PC-9 (cell line): ENCODE measurements around the gene MYO18A. TPM values are rescaled to one million over a fixed set of nuclear protein-coding genes. Genes with fewer than 3 reads are reported as not detected.

ENCODE experiments used
- BruUV-seq: library from RNA; stranded (reverse); fragments of 400-500 nt; replicated peaks from 2 replicates; lab custom pipeline; 2021; lab: Mats Ljungman, UMichigan
- CTCF ChIA-PET: fragments of 300-600 bp; sonication (Branson Sonifier 250); formaldehyde crosslinking; loops from one replicate; lab custom pipeline; 2022; ENCODE audit warnings: antibody characterized with exemption; lab: Charles Lee
- POLR2A ChIA-PET: fragments of 300-600 bp; sonication (Branson Sonifier 250); formaldehyde crosslinking; loops from one replicate; lab custom pipeline; 2022; ENCODE audit warnings: antibody characterized with exemption; ENCODE audit not compliant: unreplicated experiment; lab: Charles Lee
- DNase-seq, 2 experiments: peaks; one replicate each; pipeline versions ENCODE4 v3.0.0 to v3.0.0-alpha.2; 2015 to 2022; ENCODE audit warnings: mixed read lengths in 1 of 2
- H2AFZ ChIP-seq: fragments of 200-600 bp; sonication (generic); 2 replicates; pipeline ENCODE4 v1.8.1; 2017; ENCODE audit warnings: antibody characterized with exemption
- H3F3A ChIP-seq: fragments of 200-600 bp; sonication (generic); 2 replicates; pipeline ENCODE4 v1.8.1; 2017; ENCODE audit warnings: antibody characterized with exemption, mild to moderate bottlenecking, low read depth; ENCODE audit not compliant: insufficient read depth
- H3K27ac ChIP-seq: fragments of 200-600 bp; sonication (generic); 2 replicates; pipeline ENCODE4 v1.6.1; 2016; ENCODE audit warnings: mixed run types
- H3K27me3 ChIP-seq: fragments of 200-600 bp; sonication (generic); 2 replicates; pipeline ENCODE4 v1.6.1; 2016; ENCODE audit warnings: low read depth, mixed run types; ENCODE audit not compliant: insufficient read depth
- H3K36me3 ChIP-seq: fragments of 200-600 bp; sonication (generic); 2 replicates; pipeline ENCODE4 v1.6.1; 2016; ENCODE audit warnings: low read depth, mixed run types
- H3K4me1 ChIP-seq: fragments of 200-600 bp; sonication (generic); replicated peaks from 2 replicates; pipeline ENCODE4 v1.6.1; 2016; ENCODE audit warnings: mixed run types; ENCODE audit not compliant: insufficient read depth
- H3K4me2 ChIP-seq: fragments of 200-600 bp; sonication (generic); 2 replicates; pipeline ENCODE4 v1.6.1; 2017; ENCODE audit warnings: mixed run types
- H3K4me3 ChIP-seq: fragments of 200-600 bp; sonication (generic); 2 replicates; pipeline ENCODE4 v1.6.1; 2016; ENCODE audit warnings: mixed run types
- H3K79me2 ChIP-seq: fragments of 200-600 bp; sonication (generic); 2 replicates; pipeline ENCODE4 v1.6.1; 2017; ENCODE audit warnings: low read depth, mixed run types
- H3K9me2 ChIP-seq: fragments of 200-600 bp; sonication (generic); 2 replicates; pipeline ENCODE4 v1.8.1; 2017; ENCODE audit warnings: mild to moderate bottlenecking; ENCODE audit not compliant: insufficient read depth
- H3K9me3 ChIP-seq: fragments of 200-600 bp; sonication (generic); 2 replicates; pipeline ENCODE4 v1.8.1; 2016; ENCODE audit warnings: low read depth; ENCODE audit not compliant: insufficient read depth
- H4K20me1 ChIP-seq: fragments of 200-600 bp; sonication (generic); 2 replicates; pipeline ENCODE4 v1.8.1; 2017; ENCODE audit not compliant: insufficient read depth
- EZH2 ChIP-seq: fragments of 200-600 bp; sonication (generic); IDR thresholded peaks from 2 replicates; pipeline ENCODE4 v1.8.0; 2017; ENCODE audit warnings: antibody characterized with exemption, low read depth
- intact Hi-C: fragments of 100-400 bp; cut with micrococcal nuclease; formaldehyde crosslinking; loops from one replicate; pipeline ENCODE4 v1.10.0; 2022; ENCODE audit not compliant: unreplicated experiment
- total RNA-seq: library from RNA; stranded (reverse); gene quantifications from 2 replicates; pipeline ENCODE4 v1.2.3, GENCODE V29; 2021
- TF ChIP-seq, protein P1 (sequence below): fragments of 200-600 bp; sonication (generic); conservative IDR thresholded peaks from 2 replicates; pipeline ENCODE4 v1.6.1; 2017; ENCODE audit warnings: mixed run types, antibody characterized with exemption, mild to moderate bottlenecking, moderate library complexity

Gene MYO18A
- total RNA-seq, 1 experiment from 2014 or later, result 150 TPM

DNA sequence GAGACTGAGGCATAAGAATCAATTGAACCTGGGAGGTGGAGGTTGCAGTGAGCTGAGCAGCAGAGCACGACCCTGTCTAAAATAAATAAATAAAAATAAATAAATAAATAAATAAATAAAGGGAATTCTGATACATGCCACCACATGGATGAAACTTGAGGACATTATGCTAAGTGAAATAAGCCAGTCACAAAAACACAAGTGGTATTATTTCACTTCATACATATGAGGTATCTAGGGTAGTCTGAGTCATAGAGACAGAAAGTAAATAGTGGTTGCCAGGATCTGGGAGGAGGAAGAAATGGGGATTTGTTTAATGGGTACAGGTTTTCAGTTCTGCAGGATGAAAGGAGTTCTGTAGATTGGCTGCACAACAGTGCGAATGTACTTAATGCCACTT, 120.9 kb downstream of the MYO18A start:
- CTCF ChIA-PET, result interaction anchor here (0.6 kb wide), 1 partner anchor 702 kb away, joined by 3 read pairs; no protein-coding TSS in a partner anchor
- H3K4me3 ChIP-seq, result no peak overlapping the region
- no peak overlapping the region for H3K4me2 ChIP-seq
- H3K27ac ChIP-seq, result no peak overlapping the region
- intact Hi-C loops, result no loop called here
- BruUV-seq, result no TSS peak
- H3K9me3 ChIP-seq, result no peaks in the 10 kb centered on the region
- no peaks in the 10 kb centered on the region for H3K79me2 ChIP-seq
- no peaks in the 10 kb centered on the region for H3K9me2 ChIP-seq
- H3K4me1 ChIP-seq, result peaks cover 6% of the 10 kb centered on the region; the same call in 1 of the 2 replicates
- DNase-seq, result peak in 1 of 2 experiments; percentile 70
- no peaks in the 10 kb centered on the region for H3K36me3 ChIP-seq
- H3F3A ChIP-seq, result no peaks in the 10 kb centered on the region
- H2AFZ ChIP-seq, result no peak overlapping the region
- H3K27me3 ChIP-seq, result no peaks in the 10 kb centered on the region
- H4K20me1 ChIP-seq, result no peaks in the 10 kb centered on the region
- TF ChIP-seq, protein P1, sequence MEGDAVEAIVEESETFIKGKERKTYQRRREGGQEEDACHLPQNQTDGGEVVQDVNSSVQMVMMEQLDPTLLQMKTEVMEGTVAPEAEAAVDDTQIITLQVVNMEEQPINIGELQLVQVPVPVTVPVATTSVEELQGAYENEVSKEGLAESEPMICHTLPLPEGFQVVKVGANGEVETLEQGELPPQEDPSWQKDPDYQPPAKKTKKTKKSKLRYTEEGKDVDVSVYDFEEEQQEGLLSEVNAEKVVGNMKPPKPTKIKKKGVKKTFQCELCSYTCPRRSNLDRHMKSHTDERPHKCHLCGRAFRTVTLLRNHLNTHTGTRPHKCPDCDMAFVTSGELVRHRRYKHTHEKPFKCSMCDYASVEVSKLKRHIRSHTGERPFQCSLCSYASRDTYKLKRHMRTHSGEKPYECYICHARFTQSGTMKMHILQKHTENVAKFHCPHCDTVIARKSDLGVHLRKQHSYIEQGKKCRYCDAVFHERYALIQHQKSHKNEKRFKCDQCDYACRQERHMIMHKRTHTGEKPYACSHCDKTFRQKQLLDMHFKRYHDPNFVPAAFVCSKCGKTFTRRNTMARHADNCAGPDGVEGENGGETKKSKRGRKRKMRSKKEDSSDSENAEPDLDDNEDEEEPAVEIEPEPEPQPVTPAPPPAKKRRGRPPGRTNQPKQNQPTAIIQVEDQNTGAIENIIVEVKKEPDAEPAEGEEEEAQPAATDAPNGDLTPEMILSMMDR, result no peak
- TF ChIP-seq EZH2, result no peak
- POLR2A ChIA-PET, result no interaction called here

DNA sequence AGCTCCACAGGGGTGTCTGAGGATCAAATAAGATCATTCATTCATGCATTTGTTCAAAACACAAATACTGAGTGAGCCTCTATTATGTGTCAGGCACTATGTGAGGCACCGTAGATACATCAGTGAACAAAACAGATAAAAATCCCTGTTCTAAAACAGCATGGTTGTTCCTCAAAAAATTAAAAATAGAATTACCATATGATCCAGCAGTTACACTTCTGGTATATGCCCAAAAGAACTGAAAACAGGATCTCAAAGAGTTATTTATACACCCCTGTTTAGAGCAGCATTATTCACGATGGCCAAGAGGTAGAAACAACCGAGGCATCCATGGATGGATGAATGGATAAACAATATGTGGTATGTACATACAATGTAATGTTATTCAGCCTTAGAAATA, 121.8 kb downstream of the MYO18A start:
- no peaks in the 10 kb centered on the region for H3K36me3 ChIP-seq
- H2AFZ ChIP-seq, result no peak overlapping the region
- peaks cover 6% of the 10 kb centered on the region; the same call in 1 of the 2 replicates for H3K4me1 ChIP-seq
- no peak for DNase-seq
- POLR2A ChIA-PET, result no interaction called here
- no peaks in the 10 kb centered on the region for H3K9me3 ChIP-seq
- no peak for TF ChIP-seq EZH2
- TF ChIP-seq, protein P1, result no peak
- no peaks in the 10 kb centered on the region for H3K79me2 ChIP-seq
- H3F3A ChIP-seq, result no peaks in the 10 kb centered on the region
- CTCF ChIA-PET, result interaction anchor here (0.7 kb wide), 1 partner anchor 159 kb away, joined by 5 read pairs; no protein-coding TSS in a partner anchor
- intact Hi-C loops, result no loop called here
- H3K4me2 ChIP-seq, result no peak overlapping the region
- BruUV-seq, result no TSS peak
- H3K27ac ChIP-seq, result no peak overlapping the region
- no peaks in the 10 kb centered on the region for H3K27me3 ChIP-seq
- H3K9me2 ChIP-seq, result no peaks in the 10 kb centered on the region
- no peaks in the 10 kb centered on the region for H4K20me1 ChIP-seq
- no peak overlapping the region for H3K4me3 ChIP-seq

DNA sequence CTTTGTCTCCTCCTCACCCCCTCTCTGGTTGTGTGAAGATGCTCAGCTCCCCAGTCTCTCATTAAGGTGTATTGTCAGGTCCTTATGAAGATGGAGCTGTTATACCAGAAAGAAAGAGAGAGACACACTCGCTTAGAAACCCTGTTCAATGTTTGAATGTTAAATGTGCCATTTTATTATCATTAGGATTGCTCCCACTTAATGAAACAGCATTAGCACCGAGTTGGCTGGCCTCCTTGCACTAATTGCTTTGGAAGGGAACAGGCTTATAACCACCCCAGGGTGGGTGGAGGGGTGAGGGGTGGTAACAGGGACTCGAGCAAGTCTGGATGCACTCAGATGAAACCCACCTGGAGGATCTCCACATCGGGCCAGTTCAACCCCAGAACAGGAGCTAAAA, 122.8 kb downstream of the MYO18A start:
- ChIA-PET CTCF (interaction anchor here (0.6 kb wide), 1 partner anchor 16 kb away, joined by 3 read pairs; no protein-coding TSS in a partner anchor), POLR2A (no interaction called here)
- Histone ChIP-seq H3F3A (no peaks in the 10 kb centered on the region), H3K27me3 (no peaks in the 10 kb centered on the region), H3K9me2 (no peaks in the 10 kb centered on the region), H3K27ac (no peak overlapping the region), H3K36me3 (no peaks in the 10 kb centered on the region), H3K9me3 (no peaks in the 10 kb centered on the region), H4K20me1 (no peaks in the 10 kb centered on the region), H2AFZ (no peak overlapping the region), H3K4me1 (peaks cover 6% of the 10 kb centered on the region; the same call in 1 of the 2 replicates), H3K79me2 (no peaks in the 10 kb centered on the region), H3K4me2 (no peak overlapping the region), H3K4me3 (no peak overlapping the region)
- intact Hi-C loops, result no loop called here
- no TSS peak for BruUV-seq
- TF ChIP-seq, protein P1, result no peak
- TF ChIP-seq EZH2, result no peak
- DNase-seq, result no peak
